Measurements from ENCODE around the gene PTX4. TPM values are rescaled to one million over a fixed set of nuclear protein-coding genes. Genes with fewer than 3 reads are reported as not detected.

Gene PTX4
- total RNA-seq, 1 experiment from 2014 or later, result 0.22 TPM

DNA sequence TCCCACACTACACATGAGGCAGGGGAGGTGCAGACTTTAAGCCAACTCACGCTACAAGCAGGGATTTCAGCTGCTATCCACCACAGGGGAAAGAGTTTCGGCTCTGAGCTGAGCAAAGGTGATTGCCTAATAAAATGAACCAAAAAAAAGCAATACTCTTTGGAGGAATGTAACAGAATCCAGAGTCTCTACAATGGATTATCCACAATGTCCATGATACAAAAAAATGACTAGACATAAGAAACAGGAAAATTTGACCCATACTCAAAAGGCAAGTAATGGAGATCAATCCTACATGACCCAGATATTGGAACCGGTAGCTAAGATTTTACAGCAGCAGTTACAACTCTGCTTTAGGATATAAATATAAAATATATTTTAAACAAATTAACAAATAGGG, 25.8 kb upstream of the PTX4 start:
- Histone ChIP-seq H2AFZ (ENCODE audit: low read length) (no peak overlapping the region), H3K4me3 (ENCODE audit: low read length) (no peak overlapping the region), H3K4me2 (ENCODE audit: low read length) (no peak overlapping the region), H3K27ac (ENCODE audit: low read length) (no peak overlapping the region), H3F3A (ENCODE audit: low read length, unreplicated experiment) (no peaks in the 10 kb centered on the region), H3K9me2 (replicated peaks; ENCODE audit: low read length) (no peaks in the 10 kb centered on the region), H3K27me3 (ENCODE audit: low read length) (no peaks in the 10 kb centered on the region), H3K4me1 (ENCODE audit: insufficient read depth, low read length) (no peaks in the 10 kb centered on the region), H4K20me1 (ENCODE audit: low read length) (no peaks in the 10 kb centered on the region), H3K9ac (ENCODE audit: low read length) (no peak overlapping the region), H3K9me3 (ENCODE audit: low read length) (no peaks in the 10 kb centered on the region), H3K79me2 (ENCODE audit: low read length) (no peaks in the 10 kb centered on the region), H3K36me3 (ENCODE audit: low read depth, low read length) (no peaks in the 10 kb centered on the region)
- BruUV-seq (replicated peaks), result no TSS peak
- TF ChIP-seq, protein P1, sequence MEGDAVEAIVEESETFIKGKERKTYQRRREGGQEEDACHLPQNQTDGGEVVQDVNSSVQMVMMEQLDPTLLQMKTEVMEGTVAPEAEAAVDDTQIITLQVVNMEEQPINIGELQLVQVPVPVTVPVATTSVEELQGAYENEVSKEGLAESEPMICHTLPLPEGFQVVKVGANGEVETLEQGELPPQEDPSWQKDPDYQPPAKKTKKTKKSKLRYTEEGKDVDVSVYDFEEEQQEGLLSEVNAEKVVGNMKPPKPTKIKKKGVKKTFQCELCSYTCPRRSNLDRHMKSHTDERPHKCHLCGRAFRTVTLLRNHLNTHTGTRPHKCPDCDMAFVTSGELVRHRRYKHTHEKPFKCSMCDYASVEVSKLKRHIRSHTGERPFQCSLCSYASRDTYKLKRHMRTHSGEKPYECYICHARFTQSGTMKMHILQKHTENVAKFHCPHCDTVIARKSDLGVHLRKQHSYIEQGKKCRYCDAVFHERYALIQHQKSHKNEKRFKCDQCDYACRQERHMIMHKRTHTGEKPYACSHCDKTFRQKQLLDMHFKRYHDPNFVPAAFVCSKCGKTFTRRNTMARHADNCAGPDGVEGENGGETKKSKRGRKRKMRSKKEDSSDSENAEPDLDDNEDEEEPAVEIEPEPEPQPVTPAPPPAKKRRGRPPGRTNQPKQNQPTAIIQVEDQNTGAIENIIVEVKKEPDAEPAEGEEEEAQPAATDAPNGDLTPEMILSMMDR (conservative IDR thresholded peaks at IDR 0.05; ENCODE audit: low read depth, low read length), result no peak
- TF ChIP-seq EZH2phosphoT487 (IDR thresholded peaks at IDR 0.05; ENCODE audit: borderline replicate concordance, low read length) (no peak), EZH2 (IDR thresholded peaks at IDR 0.05; ENCODE audit: low read length, unreplicated experiment) (no peak)
- no peak for ATAC-seq
- intact Hi-C loops (cut with micrococcal nuclease), result no loop called here
- no peak for DNase-seq
- CTCF ChIA-PET, result no interaction called here
- POLR2A ChIA-PET (ENCODE audit: unreplicated experiment), result no interaction called here

DNA sequence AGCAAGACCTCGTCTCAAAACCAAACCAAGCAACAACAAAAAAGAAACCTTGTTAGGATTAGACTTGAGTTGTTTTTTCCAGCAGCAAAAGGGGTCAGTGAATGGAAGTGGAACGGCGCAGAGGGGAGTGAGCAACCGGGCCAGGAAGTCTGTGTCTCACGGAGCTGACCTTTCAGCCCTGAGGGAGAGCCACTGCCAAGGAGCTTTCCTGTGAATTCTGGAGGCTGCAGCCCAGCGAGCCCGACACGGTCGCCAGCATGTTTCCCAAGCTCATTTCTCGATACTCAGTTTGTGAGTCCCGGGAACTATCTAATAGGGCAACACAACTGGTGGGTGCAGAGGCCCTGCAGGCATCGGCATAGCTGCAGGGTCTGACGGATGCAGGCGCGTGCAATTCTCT, 24.0 kb upstream of the PTX4 start:
- TF ChIP-seq EZH2 (IDR thresholded peaks at IDR 0.05; ENCODE audit: low read length, unreplicated experiment) (no peak), EZH2phosphoT487 (IDR thresholded peaks at IDR 0.05; ENCODE audit: borderline replicate concordance, low read length) (no peak)
- TF ChIP-seq, protein P1 (conservative IDR thresholded peaks at IDR 0.05; ENCODE audit: low read depth, low read length), result no peak
- H3K9me3 ChIP-seq (ENCODE audit: low read length), result no peaks in the 10 kb centered on the region
- H2AFZ ChIP-seq (ENCODE audit: low read length), result no peak overlapping the region
- H3K4me2 ChIP-seq (ENCODE audit: low read length), result no peak overlapping the region
- H4K20me1 ChIP-seq (ENCODE audit: low read length), result no peaks in the 10 kb centered on the region
- CTCF ChIA-PET, result no interaction called here
- H3K9ac ChIP-seq (ENCODE audit: low read length), result no peak overlapping the region
- ATAC-seq (no peak), DNase-seq (no peak)
- no peaks in the 10 kb centered on the region for H3K9me2 ChIP-seq (replicated peaks; ENCODE audit: low read length)
- intact Hi-C loops (cut with micrococcal nuclease), result no loop called here
- H3K4me3 ChIP-seq (ENCODE audit: low read length), result no peak overlapping the region
- H3K4me1 ChIP-seq (ENCODE audit: insufficient read depth, low read length), result no peaks in the 10 kb centered on the region
- no peaks in the 10 kb centered on the region for H3K27me3 ChIP-seq (ENCODE audit: low read length)
- POLR2A ChIA-PET (ENCODE audit: unreplicated experiment), result no interaction called here
- no TSS peak for BruUV-seq (replicated peaks)
- no peaks in the 10 kb centered on the region for H3K36me3 ChIP-seq (ENCODE audit: low read depth, low read length)
- H3K79me2 ChIP-seq (ENCODE audit: low read length), result no peaks in the 10 kb centered on the region
- no peak overlapping the region for H3K27ac ChIP-seq (ENCODE audit: low read length)
- no peaks in the 10 kb centered on the region for H3F3A ChIP-seq (ENCODE audit: low read length, unreplicated experiment)

- H3K9me2 ChIP-seq (replicated peaks; ENCODE audit: low read length), result no peaks in the 10 kb centered on the region
- no peaks in the 10 kb centered on the region for H3K9me3 ChIP-seq (ENCODE audit: low read length)
- H4K20me1 ChIP-seq (ENCODE audit: low read length), result no peaks in the 10 kb centered on the region
- no peaks in the 10 kb centered on the region for H3F3A ChIP-seq (ENCODE audit: low read length, unreplicated experiment)
- POLR2A ChIA-PET (ENCODE audit: unreplicated experiment), result no interaction called here
- TF ChIP-seq EZH2phosphoT487 (IDR thresholded peaks at IDR 0.05; ENCODE audit: borderline replicate concordance, low read length), result no peak
- no peak for TF ChIP-seq EZH2 (IDR thresholded peaks at IDR 0.05; ENCODE audit: low read length, unreplicated experiment)
- TF ChIP-seq, protein P1 (conservative IDR thresholded peaks at IDR 0.05; ENCODE audit: low read depth, low read length), result no peak
- no peak for DNase-seq
- no peaks in the 10 kb centered on the region for H3K27me3 ChIP-seq (ENCODE audit: low read length)
- intact Hi-C loops (cut with micrococcal nuclease), result no loop called here
- no peak for ATAC-seq
- H3K9ac ChIP-seq (ENCODE audit: low read length), result no peak overlapping the region
- CTCF ChIA-PET, result no interaction called here
- H3K4me1 ChIP-seq (ENCODE audit: insufficient read depth, low read length), result no peaks in the 10 kb centered on the region
- no peaks in the 10 kb centered on the region for H3K36me3 ChIP-seq (ENCODE audit: low read depth, low read length)
- no peak overlapping the region for H3K4me3 ChIP-seq (ENCODE audit: low read length)
- H2AFZ ChIP-seq (ENCODE audit: low read length), result no peak overlapping the region
- no peak overlapping the region for H3K4me2 ChIP-seq (ENCODE audit: low read length)
- BruUV-seq (replicated peaks), result no TSS peak
- H3K79me2 ChIP-seq (ENCODE audit: low read length), result no peaks in the 10 kb centered on the region
- no peak overlapping the region for H3K27ac ChIP-seq (ENCODE audit: low read length)
Measured at GRCh38 chr16:1511662-1512569, 23.2 kb upstream of the PTX4 start.

Data from PC-3 (cell line).